Fibroblast of lung (primary cell): ENCODE results near the gene RPS21. TPM values are rescaled to one million over a fixed set of nuclear protein-coding genes. Genes with fewer than 3 reads are reported as not detected.

Experiments
- DNase-seq, 2 donors: peaks; one replicate each; pipeline versions ENCODE4 v3.0.0 to v3.0.0-alpha.2; 2010; ENCODE audit warnings: low read depth in 2 of 2
- H2AFZ ChIP-seq: 2 replicates; pipeline ENCODE4 v1.5.1; 2012; ENCODE audit warnings: low read length, control low read depth, inconsistent platforms
- H3K27ac ChIP-seq: 2 replicates; pipeline ENCODE4 v1.5.1; 2011; ENCODE audit warnings: low read length, control low read depth; ENCODE audit not compliant: insufficient read depth
- H3K27me3 ChIP-seq: 2 replicates; pipeline ENCODE4 v1.5.1; 2011; ENCODE audit warnings: mild to moderate bottlenecking, low read length; ENCODE audit not compliant: control insufficient read depth, insufficient read depth
- H3K36me3 ChIP-seq: 2 replicates; pipeline ENCODE4 v1.5.1; 2011; ENCODE audit warnings: low read length; ENCODE audit not compliant: control insufficient read depth, insufficient read depth
- H3K4me1 ChIP-seq: 2 replicates; pipeline ENCODE4 v1.5.1; 2011; ENCODE audit warnings: low read length; ENCODE audit not compliant: control insufficient read depth, insufficient read depth; ENCODE audit errors: extremely low read depth
- H3K4me2 ChIP-seq: 2 replicates; pipeline ENCODE4 v1.5.1; 2011; ENCODE audit warnings: low read length, control low read depth; ENCODE audit not compliant: insufficient read depth; ENCODE audit errors: extremely low read depth
- H3K4me3 ChIP-seq, 4 experiments: fragments of 200-600 bp in 1 of 4; sonication (generic) in 1 of 4; replicated peaks in 1 of 4; 2 replicates each; pipeline ENCODE4 v1.5.1; 2011 to 2016; ENCODE audit warnings: low read length in 4 of 4, low read depth in 3 of 4, mild to moderate bottlenecking in 3 of 4, control low read depth in 2 of 4, inconsistent platforms in 1 of 4, mixed read lengths in 1 of 4; ENCODE audit not compliant: insufficient read depth in 1 of 4; ENCODE audit errors: control extremely low read depth in 1 of 4
- H3K79me2 ChIP-seq: 2 replicates; pipeline ENCODE4 v1.5.1; 2012; ENCODE audit warnings: mild to moderate bottlenecking, low read length, inconsistent platforms; ENCODE audit not compliant: control insufficient read depth, insufficient read depth
- H3K9ac ChIP-seq: 2 replicates; pipeline ENCODE4 v1.5.1; 2011; ENCODE audit warnings: mild to moderate bottlenecking, low read length, control low read depth; ENCODE audit not compliant: insufficient read depth
- H3K9me3 ChIP-seq: 2 replicates; pipeline ENCODE4 v1.5.1; 2012; ENCODE audit warnings: low read depth, low read length; ENCODE audit not compliant: control insufficient read depth, insufficient read depth
- H4K20me1 ChIP-seq: 2 replicates; pipeline ENCODE4 v1.5.1; 2011; ENCODE audit warnings: low read length; ENCODE audit not compliant: control insufficient read depth, insufficient read depth; ENCODE audit errors: extremely low read depth
- CTCF ChIP-seq, 2 donors: IDR thresholded peaks in 1 of 2; conservative IDR thresholded peaks in 1 of 2; 1 replicate in 1 of 2; 2 replicates in 1 of 2; pipeline ENCODE4 v1.5.1; 2011 to 2012; ENCODE audit warnings: low read length in 2 of 2, control low read depth in 1 of 2, inconsistent platforms in 1 of 2, low read depth in 1 of 2, mild to moderate bottlenecking in 1 of 2
- EZH2 ChIP-seq: IDR thresholded peaks from 2 replicates; pipeline ENCODE4 v1.5.1; 2012; ENCODE audit warnings: low read length, control low read depth, mild to moderate bottlenecking; ENCODE audit errors: missing control alignments
- polyA plus RNA-seq, 2 donors: library from polyadenylated mRNA; depleted of rRNA in 1 of 2; stranded (reverse) in 1 of 2; unstranded in 1 of 2; fragments of >200 nt; gene quantifications; 2 replicates each; pipeline ENCODE4 v1.2.1, GENCODE V29; 2011 to 2012; ENCODE audit warnings: missing spikeins in 1 of 2
- total RNA-seq: library from RNA; depleted of rRNA; stranded (reverse); fragments of >200 nt; gene quantifications from 2 replicates; pipeline ENCODE4 v1.2.1, GENCODE V29; 2014

Gene RPS21
- total and polyA plus RNA-seq, 2 donors (not counting 1 experiment from before 2014, with no cell fraction given), result 867 to 2,081 TPM

- H3K27ac ChIP-seq, result no peak overlapping the region
- no peak overlapping the region for H2AFZ ChIP-seq
- no peaks in the 10 kb centered on the region for H3K9me3 ChIP-seq
- no peaks in the 10 kb centered on the region for H4K20me1 ChIP-seq
- H3K4me2 ChIP-seq, result no peak overlapping the region
- H3K27me3 ChIP-seq, result no peaks in the 10 kb centered on the region
- H3K4me1 ChIP-seq, result peaks cover 11% of the 10 kb centered on the region
- DNase-seq, result no peak
- no peaks in the 10 kb centered on the region for H3K36me3 ChIP-seq
- no peak overlapping the region for H3K9ac ChIP-seq
- H3K4me3 ChIP-seq, result no peak overlapping the region
- no peak for TF ChIP-seq CTCF (conservative IDR thresholded peaks at IDR 0.05 in 1 of 2, IDR thresholded peaks at IDR 0.05 in 1 of 2; ENCODE audit: low read depth in 1 of 2, low read length in 2 of 2)
- TF ChIP-seq EZH2, result no peak
- peaks cover 2% of the 10 kb centered on the region for H3K79me2 ChIP-seq
These were observed 17.3 kb downstream of the RPS21 start for GRCh38 chr20:62404112-62404665.

GRCh38 chr20:62404761-62405107 is 17.8 kb downstream of the RPS21 start:
- Histone ChIP-seq H3K27ac (no peak overlapping the region), H3K4me1 (peaks cover 11% of the 10 kb centered on the region), H3K4me3 (no peak overlapping the region), H3K9ac (no peak overlapping the region), H3K9me3 (no peaks in the 10 kb centered on the region), H3K36me3 (no peaks in the 10 kb centered on the region), H3K4me2 (no peak overlapping the region), H3K79me2 (peaks cover 2% of the 10 kb centered on the region), H3K27me3 (no peaks in the 10 kb centered on the region), H4K20me1 (no peaks in the 10 kb centered on the region), H2AFZ (no peak overlapping the region)
- DNase-seq, result no peak
- no peak for TF ChIP-seq EZH2
- TF ChIP-seq CTCF (conservative IDR thresholded peaks at IDR 0.05 in 1 of 2, IDR thresholded peaks at IDR 0.05 in 1 of 2; ENCODE audit: low read depth in 1 of 2, low read length in 2 of 2), result no peak

GRCh38 chr20:62405108-62405980 is 18.4 kb downstream of the RPS21 start:
- Histone ChIP-seq H4K20me1 (no peaks in the 10 kb centered on the region), H3K9me3 (no peaks in the 10 kb centered on the region), H3K4me2 (peak overlapping the region; percentile 35), H3K9ac (no peak overlapping the region), H3K4me1 (peaks cover 11% of the 10 kb centered on the region), H3K36me3 (no peaks in the 10 kb centered on the region), H3K4me3 (peak overlapping the region in 1 of 4 experiments; percentile 67), H3K27ac (no peak overlapping the region), H3K27me3 (no peaks in the 10 kb centered on the region), H2AFZ (no peak overlapping the region), H3K79me2 (peaks cover 2% of the 10 kb centered on the region)
- TF ChIP-seq EZH2, result no peak
- TF ChIP-seq CTCF (conservative IDR thresholded peaks at IDR 0.05 in 1 of 2, IDR thresholded peaks at IDR 0.05 in 1 of 2; ENCODE audit: low read depth in 1 of 2, low read length in 2 of 2), result peak; percentile 57 to 73
- DNase-seq, result peak; percentile 54 to 73
